ENCODE measurements around the gene TMEM259. TPM values are rescaled to one million over a fixed set of nuclear protein-coding genes. Genes with fewer than 3 reads are reported as not detected.

The TMEM259 gene
- total and polyA plus RNA-seq, 9 of the 15 experiments (the other 6 are each of a cell fraction or from before 2014, with no cell fraction given), result 0.52 to 231 (median 63.6) TPM

GRCh38 chr19:1019980-1020867 is 699 bp downstream of the TMEM259 start (continued):
- TF ChIP-seq ZNF280B (CRISPR knock-in tag; IDR thresholded peaks at IDR 0.05) (no peak), POLR2G (IDR thresholded peaks at IDR 0.05; ENCODE audit: low read depth, low read length) (peak; percentile 2; the same call in 1 of the 2 replicates), ZNF175 (CRISPR knock-in tag; IDR thresholded peaks at IDR 0.05; ENCODE audit: low read depth) (0 out of 2 replicates have a peak, but pooled peaks have one; percentile 27), MAFF (IDR thresholded peaks at IDR 0.05; ENCODE audit: low read length) (no peak), ZEB2 (IDR thresholded peaks at IDR 0.05) (no peak), GATAD2A (IDR thresholded peaks at IDR 0.05) (no peak), NKRF (IDR thresholded peaks at IDR 0.05; ENCODE audit: borderline replicate concordance) (0 out of 2 replicates have a peak, but pooled peaks have one; percentile 20), NR2C2 (CRISPR knock-in tag; IDR thresholded peaks at IDR 0.05) (peak; percentile 83), NR2C2 (tag; IDR thresholded peaks at IDR 0.05) (peak; percentile 96), ZBTB2 (IDR thresholded peaks at IDR 0.05) (no peak), ZC3H8 (IDR thresholded peaks at IDR 0.05) (no peak), ZBTB7A (IDR thresholded peaks at IDR 0.05; ENCODE audit: borderline replicate concordance, control insufficient read depth, low read depth, low read length) (peak; percentile 84; the same call in 1 of the 2 replicates), NR2C1 (IDR thresholded peaks at IDR 0.05) (peak; percentile 93), NR2C1 (tag; IDR thresholded peaks at IDR 0.05) (peak; percentile 95), HOXB6 (CRISPR knock-in tag; IDR thresholded peaks at IDR 0.05; ENCODE audit: borderline replicate concordance) (no peak), PCBP1 (IDR thresholded peaks at IDR 0.05; ENCODE audit: low read depth, low read length, poor library complexity, severe bottlenecking) (no peak), HMGN3 (IDR thresholded peaks at IDR 0.05; ENCODE audit: borderline replicate concordance, extremely low read depth, insufficient read length, low read depth, low read length) (no peak)
- TF ChIP-seq, protein P1, sequence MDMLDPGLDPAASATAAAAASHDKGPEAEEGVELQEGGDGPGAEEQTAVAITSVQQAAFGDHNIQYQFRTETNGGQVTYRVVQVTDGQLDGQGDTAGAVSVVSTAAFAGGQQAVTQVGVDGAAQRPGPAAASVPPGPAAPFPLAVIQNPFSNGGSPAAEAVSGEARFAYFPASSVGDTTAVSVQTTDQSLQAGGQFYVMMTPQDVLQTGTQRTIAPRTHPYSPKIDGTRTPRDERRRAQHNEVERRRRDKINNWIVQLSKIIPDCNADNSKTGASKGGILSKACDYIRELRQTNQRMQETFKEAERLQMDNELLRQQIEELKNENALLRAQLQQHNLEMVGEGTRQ (CRISPR knock-in tag; IDR thresholded peaks at IDR 0.05), result peak; percentile 47; the same call in 1 of the 2 replicates
